AG10803 (cell line): ENCODE data around the gene ROPN1L.
A peak's percentile ranks its signal among the peaks of the same experiment; 100 is the strongest.

Experiments
- DNase-seq: peaks from one replicate; pipeline ENCODE4 v3.0.0; 2010; ENCODE audit warnings: low read depth
- H3K4me3 ChIP-seq: 2 replicates; pipeline ENCODE4 v1.5.1; 2011; ENCODE audit warnings: mild to moderate bottlenecking, low read length, control low read depth
- TF ChIP-seq, protein P1 (sequence below): conservative IDR thresholded peaks from 2 replicates; pipeline ENCODE4 v1.5.1; 2011; ENCODE audit warnings: mild to moderate bottlenecking, low read length, control low read depth, inconsistent platforms

Gene ROPN1L

DNA sequence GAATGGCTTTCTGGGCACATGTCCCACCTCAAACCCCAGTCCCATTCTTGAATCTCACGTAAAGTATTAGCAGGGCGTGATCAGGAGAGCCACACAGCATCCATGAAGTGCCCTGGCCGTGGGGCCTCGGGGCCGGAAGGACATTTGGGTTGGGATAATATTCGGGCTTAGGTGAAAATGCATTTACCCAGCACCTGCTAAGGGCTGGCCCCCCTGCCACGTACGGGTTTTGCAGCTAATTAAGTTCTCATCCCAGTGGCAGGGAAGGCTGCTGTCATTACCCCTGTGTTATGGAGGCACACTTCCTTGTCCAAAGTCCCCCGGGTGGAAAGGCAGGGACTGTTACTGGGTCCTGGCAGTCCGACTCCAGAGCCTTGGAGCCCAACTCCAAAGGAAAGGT is 29.0 kb downstream of the ROPN1L start:
- TF ChIP-seq, protein P1, sequence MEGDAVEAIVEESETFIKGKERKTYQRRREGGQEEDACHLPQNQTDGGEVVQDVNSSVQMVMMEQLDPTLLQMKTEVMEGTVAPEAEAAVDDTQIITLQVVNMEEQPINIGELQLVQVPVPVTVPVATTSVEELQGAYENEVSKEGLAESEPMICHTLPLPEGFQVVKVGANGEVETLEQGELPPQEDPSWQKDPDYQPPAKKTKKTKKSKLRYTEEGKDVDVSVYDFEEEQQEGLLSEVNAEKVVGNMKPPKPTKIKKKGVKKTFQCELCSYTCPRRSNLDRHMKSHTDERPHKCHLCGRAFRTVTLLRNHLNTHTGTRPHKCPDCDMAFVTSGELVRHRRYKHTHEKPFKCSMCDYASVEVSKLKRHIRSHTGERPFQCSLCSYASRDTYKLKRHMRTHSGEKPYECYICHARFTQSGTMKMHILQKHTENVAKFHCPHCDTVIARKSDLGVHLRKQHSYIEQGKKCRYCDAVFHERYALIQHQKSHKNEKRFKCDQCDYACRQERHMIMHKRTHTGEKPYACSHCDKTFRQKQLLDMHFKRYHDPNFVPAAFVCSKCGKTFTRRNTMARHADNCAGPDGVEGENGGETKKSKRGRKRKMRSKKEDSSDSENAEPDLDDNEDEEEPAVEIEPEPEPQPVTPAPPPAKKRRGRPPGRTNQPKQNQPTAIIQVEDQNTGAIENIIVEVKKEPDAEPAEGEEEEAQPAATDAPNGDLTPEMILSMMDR = no peak
- H3K4me3 ChIP-seq = no peak overlapping the region
- no peak for DNase-seq

DNA sequence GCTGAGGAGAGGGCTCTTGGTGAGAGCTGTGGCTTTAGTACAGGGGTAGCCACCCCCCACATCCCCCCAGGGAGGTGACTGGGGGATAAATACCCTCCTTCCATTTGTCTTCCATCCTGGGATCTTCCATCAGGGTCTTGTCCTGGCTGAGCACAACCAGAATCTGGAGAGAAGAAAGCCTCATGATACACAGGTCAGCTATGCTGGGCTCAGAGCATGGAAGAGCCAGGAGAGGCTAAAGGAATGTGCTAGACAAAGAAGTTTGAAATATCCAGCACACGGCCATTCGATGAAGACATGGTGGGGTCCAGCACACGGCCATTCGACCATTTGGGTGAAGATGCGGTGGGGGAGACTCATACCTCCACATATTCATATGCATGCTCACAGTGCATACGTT is 30.0 kb downstream of the ROPN1L start:
- no peak overlapping the region for H3K4me3 ChIP-seq
- TF ChIP-seq, protein P1 = 0 out of 2 replicates have a peak, but pooled peaks have one; percentile 8
- DNase-seq = peak; percentile 68

DNA sequence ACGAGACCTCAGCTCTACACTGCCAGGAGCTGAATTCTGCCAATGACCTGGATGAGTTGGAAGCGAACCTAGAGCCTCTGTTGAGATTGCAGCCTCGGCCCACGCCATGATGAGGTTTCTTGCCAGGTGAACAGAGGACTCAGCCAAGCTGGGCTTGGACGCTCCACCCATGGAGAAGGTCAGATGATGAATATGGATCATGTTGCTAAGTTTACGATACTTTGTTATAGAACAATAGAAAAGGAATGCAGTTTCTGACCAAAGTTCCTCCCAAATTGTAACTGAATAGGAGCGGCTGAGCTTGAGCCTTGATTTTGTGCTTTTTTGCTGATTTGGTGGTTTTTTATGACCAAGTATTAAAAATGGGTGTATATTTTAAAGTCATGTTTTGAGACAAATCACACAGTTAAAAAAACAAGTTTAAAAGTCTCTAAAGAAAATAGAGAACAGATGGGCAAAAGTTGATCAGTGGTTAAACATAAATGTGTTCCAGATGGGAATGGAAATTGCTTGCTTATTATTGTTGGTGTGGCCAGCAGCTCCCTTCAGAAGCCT is 32.9 kb downstream of the ROPN1L start:
- peak; percentile 88 for DNase-seq
- TF ChIP-seq, protein P1 = no peak
- H3K4me3 ChIP-seq = no peak overlapping the region

DNA sequence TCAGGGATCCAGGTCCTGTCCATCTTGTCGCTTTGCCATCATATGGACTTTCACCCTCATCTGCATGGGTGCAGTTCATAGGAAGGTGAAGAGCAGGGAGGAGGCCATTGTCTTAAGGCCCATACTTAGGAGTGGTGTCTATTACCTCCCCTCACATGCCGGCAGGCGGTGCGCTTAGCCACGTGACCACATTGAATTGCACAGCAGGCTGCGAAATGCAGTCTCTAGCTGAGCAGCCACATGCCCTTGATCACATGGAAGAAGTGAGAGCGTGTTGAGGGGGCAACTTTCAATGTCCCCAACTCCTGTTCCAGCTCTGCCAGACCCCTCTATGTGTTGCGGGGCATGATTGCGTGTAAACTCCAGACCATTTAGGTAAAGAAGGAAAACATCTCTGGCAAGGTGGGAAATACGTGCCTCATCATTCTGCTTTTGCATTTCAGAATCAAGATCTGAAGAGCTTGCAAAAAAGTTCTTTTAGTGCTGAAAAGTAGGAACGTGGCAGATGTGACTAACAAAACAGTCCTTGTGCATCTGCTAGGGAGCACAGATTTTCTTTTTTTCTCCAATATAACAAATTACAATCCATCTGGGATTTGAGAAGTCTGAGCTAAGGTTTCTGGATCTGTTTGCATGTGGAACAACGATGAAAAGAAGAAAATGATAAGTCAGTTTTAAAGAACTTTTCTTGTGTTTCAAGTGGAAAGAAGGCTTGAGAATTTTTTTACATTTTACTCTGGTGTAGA is 34.4 kb downstream of the ROPN1L start:
- DNase-seq = no peak
- no peak overlapping the region for H3K4me3 ChIP-seq
- TF ChIP-seq, protein P1 = no peak

DNA sequence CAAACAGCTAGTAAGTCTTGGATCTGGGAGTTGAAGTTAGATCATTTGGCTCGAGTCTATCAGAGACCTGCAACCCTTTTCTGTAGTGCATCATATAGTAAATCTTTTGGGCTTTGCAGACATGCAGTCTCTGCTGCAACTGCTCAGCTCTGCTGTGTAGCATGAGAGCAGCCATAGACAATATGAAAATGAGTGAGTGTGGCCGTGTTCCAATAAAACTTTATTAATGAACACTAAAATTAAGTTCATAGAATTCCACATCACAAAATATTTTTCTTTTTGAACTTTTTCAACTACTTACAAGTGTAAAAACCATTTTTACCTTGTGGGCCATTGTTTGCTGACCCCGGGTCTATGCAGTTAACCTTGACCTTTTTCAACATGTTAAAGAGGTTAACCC is 35.2 kb downstream of the ROPN1L start:
- TF ChIP-seq, protein P1 = no peak
- no peak overlapping the region for H3K4me3 ChIP-seq
- DNase-seq = no peak

DNA sequence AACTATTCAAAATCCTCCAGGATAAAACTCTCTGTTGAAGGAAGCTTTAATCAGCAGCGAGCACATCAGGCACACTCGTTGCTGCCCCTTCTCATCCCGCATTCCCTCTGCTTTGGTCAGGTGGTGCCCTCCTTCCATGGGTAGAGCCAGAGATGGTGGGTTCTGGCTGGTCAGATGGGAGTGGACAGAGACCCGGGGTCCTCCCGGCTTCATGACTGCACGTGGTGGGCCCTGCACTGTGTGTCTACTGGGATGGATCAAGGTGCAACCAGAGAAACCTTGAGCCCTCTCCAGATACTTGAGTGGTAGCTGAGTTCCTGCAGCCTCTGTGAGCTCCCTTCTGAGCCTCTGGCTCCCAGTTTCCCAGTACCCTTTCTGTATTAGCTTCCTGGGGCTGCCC is 36.3 kb downstream of the ROPN1L start:
- TF ChIP-seq, protein P1 = no peak
- H3K4me3 ChIP-seq = no peak overlapping the region
- DNase-seq = no peak

DNA sequence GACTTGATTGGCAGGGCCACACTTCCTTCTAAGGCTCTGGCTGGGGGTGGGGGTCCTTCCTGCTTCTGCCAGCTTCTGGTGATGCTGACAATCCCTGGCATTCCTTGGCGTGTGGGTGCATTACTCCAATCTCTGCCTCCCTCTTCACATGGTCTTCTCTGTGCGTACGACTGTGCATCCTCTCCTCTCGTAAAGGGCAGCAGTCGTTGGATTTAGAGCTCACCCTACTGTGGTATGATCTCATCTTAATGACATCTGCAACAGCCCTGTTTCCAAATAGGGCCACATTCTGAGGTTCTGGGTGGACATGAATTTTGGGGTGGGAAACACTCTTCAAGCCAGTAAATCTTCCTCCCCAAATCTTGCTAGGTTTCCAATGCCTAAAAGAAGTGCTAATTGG is 36.8 kb downstream of the ROPN1L start:
- peak; percentile 43 for DNase-seq
- TF ChIP-seq, protein P1 = no peak
- H3K4me3 ChIP-seq = no peak overlapping the region
